Suppressor macrophage treated with lipopolysaccharide for 4 hours (primary cell): Measurements from ENCODE around the gene ATP7B.

Experiments
- DNase-seq: peaks from one replicate; pipeline ENCODE4 v3.0.0-alpha.2; 2020

The ATP7B gene

GRCh38 chr13:51976890-51977289, 34.4 kb downstream of the ATP7B start:
- no peak for DNase-seq

GRCh38 chr13:51976423-51976822, 34.8 kb downstream of the ATP7B start:
- no peak for DNase-seq

- no peak for DNase-seq
These were observed 36.8 kb downstream of the ATP7B start for GRCh38 chr13:51974482-51974881.

- no peak for DNase-seq
These were observed 39.5 kb downstream of the ATP7B start for GRCh38 chr13:51971520-51972426.

GRCh38 chr13:51970349-51970748, 40.9 kb downstream of the ATP7B start:
- no peak for DNase-seq

GRCh38 chr13:51967482-51968446, 43.5 kb downstream of the ATP7B start:
- peak; percentile 10 for DNase-seq

GRCh38 chr13:51966186-51966585, 45.1 kb downstream of the ATP7B start:
- no peak for DNase-seq

- DNase-seq = no peak
These were observed 49.5 kb downstream of the ATP7B start for GRCh38 chr13:51961493-51962403.

- DNase-seq = no peak
These were observed 50.5 kb downstream of the ATP7B start for GRCh38 chr13:51960766-51961165.

GRCh38 chr13:51959773-51960172, 51.5 kb downstream of the ATP7B start:
- peak; percentile 9 for DNase-seq

- no peak for DNase-seq
These were observed 53.1 kb downstream of the ATP7B start for GRCh38 chr13:51958217-51958547.

GRCh38 chr13:51957377-51958216, 53.7 kb downstream of the ATP7B start:
- DNase-seq = no peak

GRCh38 chr13:51956717-51957116, 54.5 kb downstream of the ATP7B start:
- no peak for DNase-seq

GRCh38 chr13:51955816-51956603, 55.2 kb downstream of the ATP7B start:
- no peak for DNase-seq

- DNase-seq = no peak
These were observed 55.9 kb downstream of the ATP7B start for GRCh38 chr13:51955281-51955771.

GRCh38 chr13:51953347-51954195, 57.7 kb downstream of the ATP7B start:
- no peak for DNase-seq

- DNase-seq = no peak
These were observed 60.5 kb downstream of the ATP7B start for GRCh38 chr13:51950722-51951121.

- DNase-seq = no peak
These were observed 65.0 kb downstream of the ATP7B start for GRCh38 chr13:51946163-51946669.

- no peak for DNase-seq
These were observed 66.1 kb downstream of the ATP7B start for GRCh38 chr13:51945149-51945548.
